A549 (cell line): ENCODE data around the gene EP300. TPM values are rescaled to one million over a fixed set of nuclear protein-coding genes. Genes with fewer than 3 reads are reported as not detected.

Experiments
- ATAC-seq, 2 experiments: fragments of 200-7000 bp in 1 of 2; fragments of >200 bp in 1 of 2; cut with Nextera tagmentation in 1 of 2; cut with Tn5 transposase in 1 of 2; 3 replicates each; pipeline versions ENCODE4 v1.8.0 to v1.9.1; 2018 to 2020; ENCODE audit warnings: mild to moderate bottlenecking in 1 of 2, moderate library complexity in 1 of 2
- CTCF ChIA-PET: fragments of 300-600 bp; sonication (Branson Sonifier 250); formaldehyde crosslinking; extraction: SDS; loops from one replicate; lab custom pipeline; 2021; ENCODE audit warnings: antibody characterized with exemption, inconsistent platforms; lab: Yijun Ruan, JAX
- POLR2A ChIA-PET: fragments of 350-600 bp; formaldehyde crosslinking; extraction: SDS; loops from one replicate; lab custom pipeline; 2021; ENCODE audit warnings: antibody characterized with exemption, inconsistent platforms; lab: Yijun Ruan, JAX
- DNase-seq, 2 experiments: peaks; one replicate each; pipeline versions ENCODE4 v3.0.0 to v3.0.0-alpha.2; 2011 to 2016; ENCODE audit warnings: low read depth in 1 of 2, low spot score in 1 of 2
- FAIRE-seq: peaks from 2 replicates; lab custom pipeline; 2011; peaks lifted over from hg19 to GRCh38; lab: Jason Lieb, UNC
- H3K27ac ChIP-seq, 2 experiments: fragments of >200 bp; sonication (Bioruptor Twin); formaldehyde crosslinking; 3 replicates each; pipeline ENCODE4 v1.5.1; 2016 to 2017
- H3K4me1 ChIP-seq: fragments of >200 bp; sonication (Bioruptor Twin); formaldehyde crosslinking; 3 replicates; pipeline ENCODE4 v1.6.1; 2016
- H3K4me2 ChIP-seq: fragments of >200 bp; sonication (Bioruptor Twin); formaldehyde crosslinking; 3 replicates; pipeline ENCODE4 v1.6.1; 2016
- H3K4me3 ChIP-seq: fragments of >200 bp; sonication (Bioruptor Twin); formaldehyde crosslinking; 3 replicates; pipeline ENCODE4 v1.5.1; 2016
- H3K9me3 ChIP-seq: fragments of >200 bp; sonication (Bioruptor Twin); formaldehyde crosslinking; 3 replicates; pipeline ENCODE4 v1.6.1; 2016
- BCL3 ChIP-seq: fragments of >200 bp; sonication (Bioruptor Twin); formaldehyde crosslinking; IDR thresholded peaks from 3 replicates; pipeline ENCODE4 v1.6.1; 2016
- BHLHE40 ChIP-seq: IDR thresholded peaks from 2 replicates; pipeline ENCODE4 v1.6.1; 2012; ENCODE audit warnings: low read depth, low read length, inconsistent platforms
- CBX8 ChIP-seq: fragments of 200-600 bp; sonication (generic); IDR thresholded peaks from 2 replicates; pipeline ENCODE4 v1.6.1; 2016
- ELK1 ChIP-seq: fragments of 150-350 bp; IDR thresholded peaks from 2 replicates; pipeline ENCODE4 v1.6.1; 2014; ENCODE audit warnings: low read depth, mild to moderate bottlenecking, low read length
- ESRRA ChIP-seq: fragments of 150-350 bp; IDR thresholded peaks from 2 replicates; pipeline ENCODE4 v1.6.1; 2014; ENCODE audit warnings: mild to moderate bottlenecking, low read length, borderline replicate concordance
- FOXS1 ChIP-seq: fragments of 250-450 bp; sonication (Bioruptor Pico); IDR thresholded peaks from 2 replicates; pipeline ENCODE4 v1.5.0; 2020; ENCODE audit warnings: mild to moderate bottlenecking, moderate library complexity
- HEYL ChIP-seq: fragments of 250-450 bp; sonication (Bioruptor Pico); IDR thresholded peaks from 2 replicates; pipeline ENCODE4 v1.8.0; 2021; ENCODE audit warnings: mild to moderate bottlenecking, moderate library complexity
- HOXB13 ChIP-seq: fragments of 250-450 bp; sonication (Bioruptor Pico); IDR thresholded peaks from 2 replicates; pipeline ENCODE4 v1.5.0; 2020; ENCODE audit warnings: low read depth, mild to moderate bottlenecking, moderate library complexity
- JUN ChIP-seq, 2 experiments: fragments of >200 bp; sonication (Bioruptor Twin); formaldehyde crosslinking; IDR thresholded peaks; 2 replicates in 1 of 2; 3 replicates in 1 of 2; pipeline ENCODE4 v1.6.1; 2016 to 2017
- KDM1A ChIP-seq: fragments of 200-600 bp; sonication (generic); IDR thresholded peaks from 2 replicates; pipeline ENCODE4 v1.6.1; 2016; ENCODE audit warnings: low read depth, mild to moderate bottlenecking
- MAX ChIP-seq: IDR thresholded peaks from 2 replicates; pipeline ENCODE4 v1.6.1; 2012
- MYC ChIP-seq: IDR thresholded peaks from 2 replicates; pipeline ENCODE4 v1.6.1; 2012; ENCODE audit warnings: mild to moderate bottlenecking, inconsistent platforms, low read length, improper control_type of control experiment, borderline replicate concordance
- NR3C1 ChIP-seq: fragments of >200 bp; sonication (Bioruptor Twin); formaldehyde crosslinking; IDR thresholded peaks from 3 replicates; pipeline ENCODE4 v1.6.1; 2017
- PHF8 ChIP-seq: fragments of 200-600 bp; sonication (generic); IDR thresholded peaks from 2 replicates; pipeline ENCODE4 v1.6.1; 2016; ENCODE audit warnings: low read depth, mild to moderate bottlenecking, antibody characterized with exemption, moderate library complexity, borderline replicate concordance
- RARB ChIP-seq: fragments of 250-450 bp; sonication (Bioruptor Pico); IDR thresholded peaks from 2 replicates; pipeline ENCODE4 v1.8.0; 2021; ENCODE audit warnings: mild to moderate bottlenecking, moderate library complexity
- USF2 ChIP-seq: fragments of 450-650 bp; IDR thresholded peaks from 2 replicates; pipeline ENCODE4 v1.6.1; 2014; ENCODE audit warnings: antibody characterized with exemption
- WGBS: methylation state at CpG from one replicate; pipeline ENCODE4 v1.1.6; 2017; ENCODE audit errors: missing lambda C conversion rate; 5-methylcytosine and 5-hydroxymethylcytosine counted together
- polyA plus RNA-seq, 4 experiments: library from polyadenylated mRNA; depleted of rRNA in 3 of 4; stranded (reverse); fragments of >200 nt; fragmentation: RNase III in 1 of 4; extraction: RNeasy Plus Mini Kit Qiagen cat#74134 plus additional on column Dnase treatment in 1 of 4; gene quantifications; 2 replicates in 3 of 4; 3 replicates in 1 of 4; pipeline ENCODE4 v1.2.3, GENCODE V29; 2011 to 2017
- TF ChIP-seq, protein P1 (sequence below): fragments of 250-450 bp; sonication (Bioruptor Pico); IDR thresholded peaks from 2 replicates; pipeline ENCODE4 v1.5.0; 2020; ENCODE audit warnings: low read depth, mild to moderate bottlenecking, moderate library complexity
- TF ChIP-seq, protein P2 (sequence below): fragments of 250-450 bp; sonication (Bioruptor Pico); IDR thresholded peaks from 2 replicates; pipeline ENCODE4 v1.5.0; 2021; ENCODE audit warnings: mild to moderate bottlenecking, moderate library complexity, borderline replicate concordance
- TF ChIP-seq, protein P3 (sequence below): fragments of >200 bp; sonication (Bioruptor Twin); formaldehyde crosslinking; IDR thresholded peaks from 3 replicates; pipeline ENCODE4 v1.5.1; 2016

The EP300 gene
- polyA plus RNA-seq, 2 of the 4 experiments (the other 2 are of a cell fraction): 15.5 to 18.2 TPM

DNA sequence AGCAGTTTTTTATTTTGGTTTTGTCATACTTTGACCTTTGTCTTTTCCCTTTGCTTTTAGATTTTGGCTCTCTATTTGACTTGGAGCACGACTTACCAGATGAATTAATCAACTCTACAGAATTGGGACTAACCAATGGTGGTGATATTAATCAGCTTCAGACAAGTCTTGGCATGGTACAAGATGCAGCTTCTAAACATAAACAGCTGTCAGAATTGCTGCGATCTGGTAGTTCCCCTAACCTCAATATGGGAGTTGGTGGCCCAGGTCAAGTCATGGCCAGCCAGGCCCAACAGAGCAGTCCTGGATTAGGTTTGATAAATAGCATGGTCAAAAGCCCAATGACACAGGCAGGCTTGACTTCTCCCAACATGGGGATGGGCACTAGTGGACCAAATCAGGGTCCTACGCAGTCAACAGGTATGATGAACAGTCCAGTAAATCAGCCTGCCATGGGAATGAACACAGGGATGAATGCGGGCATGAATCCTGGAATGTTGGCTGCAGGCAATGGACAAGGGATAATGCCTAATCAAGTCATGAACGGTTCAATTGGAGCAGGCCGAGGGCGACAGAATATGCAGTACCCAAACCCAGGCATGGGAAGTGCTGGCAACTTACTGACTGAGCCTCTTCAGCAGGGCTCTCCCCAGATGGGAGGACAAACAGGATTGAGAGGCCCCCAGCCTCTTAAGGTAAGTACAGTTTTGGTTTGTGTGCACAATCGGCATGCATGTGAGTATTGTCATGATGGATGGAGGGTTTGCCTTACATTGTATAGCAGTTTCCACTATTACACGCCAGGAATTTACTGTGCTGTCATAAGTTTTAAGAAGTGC is 25.0 kb downstream of the EP300 start:
- Histone ChIP-seq H3K4me3 (no peak overlapping the region), H3K27ac (no peak overlapping the region), H3K4me1 (no peaks in the 10 kb centered on the region; the same call in 2 of the 3 replicates), H3K4me2 (no peak overlapping the region), H3K9me3 (no peaks in the 10 kb centered on the region)
- ATAC-seq (no peak), FAIRE-seq (no peak), DNase-seq (no peak)
- ChIA-PET CTCF (no interaction called here), POLR2A (no interaction called here)
- 90% methylated on average over 9 of the region's 9 CpGs for WGBS
- no peak for TF ChIP-seq HEYL (CRISPR knock-in tag)
- TF ChIP-seq BCL3: no peak
- TF ChIP-seq MYC: no peak

- no peak for DNase-seq
- no peak overlapping the region for H3K4me3 ChIP-seq
- TF ChIP-seq ELK1 (no peak), RARB (no peak), KDM1A (no peak), USF2 (no peak)
- TF ChIP-seq, all 56 proteins: peak for 0
- H3K4me2 ChIP-seq: no peak overlapping the region
- no peak overlapping the region for H3K27ac ChIP-seq
- ATAC-seq (no peak), FAIRE-seq (no peak)
- ChIA-PET POLR2A (no interaction called here), CTCF (no interaction called here)
- H3K9me3 ChIP-seq: no peaks in the 10 kb centered on the region
- H3K4me1 ChIP-seq: no peaks in the 10 kb centered on the region
- 75% methylated on average over 2 of the region's 2 CpGs for WGBS
These were observed 30.8 kb downstream of the EP300 start for GRCh38 chr22:41123151-41123550.

GRCh38 chr22:41124086-41124485 is 31.7 kb downstream of the EP300 start:
- ChIA-PET CTCF (no interaction called here), POLR2A (no interaction called here)
- Histone ChIP-seq H3K4me2 (no peak overlapping the region), H3K27ac (no peak overlapping the region), H3K4me3 (no peak overlapping the region), H3K9me3 (no peaks in the 10 kb centered on the region), H3K4me1 (no peaks in the 10 kb centered on the region)
- TF ChIP-seq NR3C1: no peak
- TF ChIP-seq, protein P1, sequence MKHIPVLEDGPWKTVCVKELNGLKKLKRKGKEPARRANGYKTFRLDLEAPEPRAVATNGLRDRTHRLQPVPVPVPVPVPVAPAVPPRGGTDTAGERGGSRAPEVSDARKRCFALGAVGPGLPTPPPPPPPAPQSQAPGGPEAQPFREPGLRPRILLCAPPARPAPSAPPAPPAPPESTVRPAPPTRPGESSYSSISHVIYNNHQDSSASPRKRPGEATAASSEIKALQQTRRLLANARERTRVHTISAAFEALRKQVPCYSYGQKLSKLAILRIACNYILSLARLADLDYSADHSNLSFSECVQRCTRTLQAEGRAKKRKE: no peak
- no peak for TF ChIP-seq FOXS1
- no peak for TF ChIP-seq HOXB13 (CRISPR knock-in tag)
- no peak for TF ChIP-seq MAX
- TF ChIP-seq HEYL (CRISPR knock-in tag): no peak
- TF ChIP-seq ESRRA: no peak
- TF ChIP-seq CBX8: no peak
- no peak for TF ChIP-seq JUN (IDR thresholded peaks at IDR 0.05)
- TF ChIP-seq, protein P2, sequence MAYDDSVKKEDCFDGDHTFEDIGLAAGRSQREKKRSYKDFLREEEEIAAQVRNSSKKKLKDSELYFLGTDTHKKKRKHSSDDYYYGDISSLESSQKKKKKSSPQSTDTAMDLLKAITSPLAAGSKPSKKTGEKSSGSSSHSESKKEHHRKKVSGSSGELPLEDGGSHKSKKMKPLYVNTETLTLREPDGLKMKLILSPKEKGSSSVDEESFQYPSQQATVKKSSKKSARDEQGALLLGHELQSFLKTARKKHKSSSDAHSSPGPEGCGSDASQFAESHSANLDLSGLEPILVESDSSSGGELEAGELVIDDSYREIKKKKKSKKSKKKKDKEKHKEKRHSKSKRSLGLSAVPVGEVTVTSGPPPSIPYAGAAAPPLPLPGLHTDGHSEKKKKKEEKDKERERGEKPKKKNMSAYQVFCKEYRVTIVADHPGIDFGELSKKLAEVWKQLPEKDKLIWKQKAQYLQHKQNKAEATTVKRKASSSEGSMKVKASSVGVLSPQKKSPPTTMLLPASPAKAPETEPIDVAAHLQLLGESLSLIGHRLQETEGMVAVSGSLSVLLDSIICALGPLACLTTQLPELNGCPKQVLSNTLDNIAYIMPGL: no peak
- no peak for TF ChIP-seq BHLHE40
- no peak for TF ChIP-seq PHF8
- TF ChIP-seq, protein P3, sequence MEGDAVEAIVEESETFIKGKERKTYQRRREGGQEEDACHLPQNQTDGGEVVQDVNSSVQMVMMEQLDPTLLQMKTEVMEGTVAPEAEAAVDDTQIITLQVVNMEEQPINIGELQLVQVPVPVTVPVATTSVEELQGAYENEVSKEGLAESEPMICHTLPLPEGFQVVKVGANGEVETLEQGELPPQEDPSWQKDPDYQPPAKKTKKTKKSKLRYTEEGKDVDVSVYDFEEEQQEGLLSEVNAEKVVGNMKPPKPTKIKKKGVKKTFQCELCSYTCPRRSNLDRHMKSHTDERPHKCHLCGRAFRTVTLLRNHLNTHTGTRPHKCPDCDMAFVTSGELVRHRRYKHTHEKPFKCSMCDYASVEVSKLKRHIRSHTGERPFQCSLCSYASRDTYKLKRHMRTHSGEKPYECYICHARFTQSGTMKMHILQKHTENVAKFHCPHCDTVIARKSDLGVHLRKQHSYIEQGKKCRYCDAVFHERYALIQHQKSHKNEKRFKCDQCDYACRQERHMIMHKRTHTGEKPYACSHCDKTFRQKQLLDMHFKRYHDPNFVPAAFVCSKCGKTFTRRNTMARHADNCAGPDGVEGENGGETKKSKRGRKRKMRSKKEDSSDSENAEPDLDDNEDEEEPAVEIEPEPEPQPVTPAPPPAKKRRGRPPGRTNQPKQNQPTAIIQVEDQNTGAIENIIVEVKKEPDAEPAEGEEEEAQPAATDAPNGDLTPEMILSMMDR: no peak
- TF ChIP-seq RARB: no peak
- FAIRE-seq (no peak), ATAC-seq (no peak), DNase-seq (no peak)
- whole genome bisulfite sequencing: 97% methylated on average over 9 of the region's 9 CpGs
